ENCODE data around the gene SVOP.
"Not testable (repeated sequence)": the region's sequence is repeated elsewhere in the genome, so short reads cannot be mapped to it uniquely, and the experiment has no call there.

Gene SVOP

DNA sequence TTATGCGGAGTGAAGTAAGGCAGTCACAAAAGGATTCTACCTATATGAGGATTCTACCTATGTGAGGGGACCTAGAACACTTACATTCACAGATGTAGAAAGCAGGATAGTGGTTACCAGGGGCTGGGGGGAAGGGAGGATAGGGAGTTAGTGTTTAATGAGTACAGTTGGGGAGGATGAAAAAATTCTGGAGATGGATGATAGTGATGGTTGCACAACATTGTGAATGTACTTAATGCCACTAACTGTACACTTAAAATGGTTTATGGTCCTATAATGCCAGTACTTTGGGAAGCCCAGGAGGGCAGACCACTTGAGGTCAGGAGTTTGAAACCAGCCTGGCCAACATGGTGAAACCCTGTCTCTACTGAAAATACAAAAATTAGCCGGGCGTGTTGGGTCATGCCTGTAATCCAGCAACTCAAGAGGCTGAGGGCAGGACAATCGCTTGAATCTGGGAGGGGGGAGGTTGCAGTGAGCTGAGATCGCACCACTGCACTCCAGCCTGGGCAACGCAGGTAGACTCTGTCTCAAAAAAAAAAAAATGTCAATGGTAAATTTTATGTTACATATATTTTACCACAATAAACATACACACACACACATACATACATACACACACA is 25.4 kb downstream of the SVOP start:
- no peak overlapping the region for H3K4me2 ChIP-seq (ENCODE audit: low read depth, low read length, poor library complexity, severe bottlenecking)
- no peaks in the 10 kb centered on the region for H3K79me2 ChIP-seq (ENCODE audit: insufficient read depth, low read length)
- H3K36me3 ChIP-seq (ENCODE audit: low read length): no peaks in the 10 kb centered on the region
- no peaks in the 10 kb centered on the region for H3F3A ChIP-seq (ENCODE audit: insufficient read depth)
- H3K4me3 ChIP-seq (ENCODE audit: insufficient read depth, low read length, poor library complexity, severe bottlenecking): no peak overlapping the region
- H3K9me2 ChIP-seq (replicated peaks; ENCODE audit: insufficient read depth, low read length): no peaks in the 10 kb centered on the region
- no peak overlapping the region for H3K27ac ChIP-seq (ENCODE audit: low read depth, low read length)
- no peak for TF ChIP-seq EZH2phosphoT487 (conservative IDR thresholded peaks at IDR 0.05; ENCODE audit: low read length)
- TF ChIP-seq, protein P1, sequence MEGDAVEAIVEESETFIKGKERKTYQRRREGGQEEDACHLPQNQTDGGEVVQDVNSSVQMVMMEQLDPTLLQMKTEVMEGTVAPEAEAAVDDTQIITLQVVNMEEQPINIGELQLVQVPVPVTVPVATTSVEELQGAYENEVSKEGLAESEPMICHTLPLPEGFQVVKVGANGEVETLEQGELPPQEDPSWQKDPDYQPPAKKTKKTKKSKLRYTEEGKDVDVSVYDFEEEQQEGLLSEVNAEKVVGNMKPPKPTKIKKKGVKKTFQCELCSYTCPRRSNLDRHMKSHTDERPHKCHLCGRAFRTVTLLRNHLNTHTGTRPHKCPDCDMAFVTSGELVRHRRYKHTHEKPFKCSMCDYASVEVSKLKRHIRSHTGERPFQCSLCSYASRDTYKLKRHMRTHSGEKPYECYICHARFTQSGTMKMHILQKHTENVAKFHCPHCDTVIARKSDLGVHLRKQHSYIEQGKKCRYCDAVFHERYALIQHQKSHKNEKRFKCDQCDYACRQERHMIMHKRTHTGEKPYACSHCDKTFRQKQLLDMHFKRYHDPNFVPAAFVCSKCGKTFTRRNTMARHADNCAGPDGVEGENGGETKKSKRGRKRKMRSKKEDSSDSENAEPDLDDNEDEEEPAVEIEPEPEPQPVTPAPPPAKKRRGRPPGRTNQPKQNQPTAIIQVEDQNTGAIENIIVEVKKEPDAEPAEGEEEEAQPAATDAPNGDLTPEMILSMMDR (IDR thresholded peaks at IDR 0.05; ENCODE audit: insufficient read depth, low read length, poor library complexity, severe bottlenecking): no peak
- H2AFZ ChIP-seq (ENCODE audit: low read depth, low read length, severe bottlenecking): no peak overlapping the region
- H4K20me1 ChIP-seq (ENCODE audit: low read depth, low read length): no peaks in the 10 kb centered on the region
- H3K27me3 ChIP-seq (ENCODE audit: low read length): no peaks in the 10 kb centered on the region
- H3K9me3 ChIP-seq (ENCODE audit: insufficient read depth, low read length): no peaks in the 10 kb centered on the region
- H3K9ac ChIP-seq (ENCODE audit: low read length): no peak overlapping the region

DNA sequence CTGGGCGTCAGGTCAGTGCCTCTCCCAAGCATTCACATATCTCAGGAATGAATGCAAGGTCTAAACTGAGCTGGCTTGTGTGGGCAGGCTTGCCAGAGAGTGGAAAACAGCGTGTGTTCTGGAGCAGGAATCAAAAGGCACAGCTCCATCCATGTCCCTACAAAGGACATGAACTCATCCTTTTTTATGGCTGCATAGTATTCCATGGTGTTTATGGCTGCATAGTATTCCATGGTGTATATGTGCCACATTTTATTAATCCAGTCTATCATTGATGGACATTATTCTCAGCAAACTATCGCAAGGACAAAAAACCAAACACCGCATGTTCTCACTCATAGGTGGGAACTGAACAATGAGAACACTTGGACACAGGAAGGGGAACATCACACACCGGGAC is 30.8 kb downstream of the SVOP start:
- H3K9ac ChIP-seq (ENCODE audit: low read length); H3K4me2 ChIP-seq (ENCODE audit: low read depth, low read length, poor library complexity, severe bottlenecking); H3K36me3 ChIP-seq (ENCODE audit: low read length); H3F3A ChIP-seq (ENCODE audit: insufficient read depth); H3K9me2 ChIP-seq (replicated peaks; ENCODE audit: insufficient read depth, low read length); H3K27ac ChIP-seq (ENCODE audit: low read depth, low read length); H4K20me1 ChIP-seq (ENCODE audit: low read depth, low read length); H3K27me3 ChIP-seq (ENCODE audit: low read length); H3K9me3 ChIP-seq (ENCODE audit: insufficient read depth, low read length); H3K4me3 ChIP-seq (ENCODE audit: insufficient read depth, low read length, poor library complexity, severe bottlenecking); H3K79me2 ChIP-seq (ENCODE audit: insufficient read depth, low read length); H2AFZ ChIP-seq (ENCODE audit: low read depth, low read length, severe bottlenecking): not testable (repeated sequence)

DNA sequence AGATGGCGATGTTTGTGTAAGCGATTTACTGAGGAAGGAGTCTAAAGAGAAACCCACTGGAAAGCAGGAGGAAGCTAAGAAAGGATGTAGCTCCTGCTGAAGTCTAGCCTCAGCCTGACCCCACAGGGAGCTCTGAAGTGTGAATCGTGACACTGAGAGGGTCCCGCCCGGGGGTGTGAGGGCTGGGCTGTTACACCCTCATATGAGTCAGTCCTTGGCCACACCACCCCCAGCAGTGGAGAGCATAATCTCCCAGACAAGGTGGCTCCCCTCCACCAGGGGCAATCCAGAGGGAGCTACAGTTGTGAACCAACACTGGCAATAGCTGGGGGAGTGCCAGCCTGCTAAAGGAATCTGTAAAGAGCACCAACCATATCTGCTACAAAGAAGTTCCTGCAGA is 31.5 kb downstream of the SVOP start:
- Histone ChIP-seq H3K36me3 (ENCODE audit: low read length) (no peaks in the 10 kb centered on the region), H3K9ac (ENCODE audit: low read length) (no peak overlapping the region), H3K4me3 (ENCODE audit: insufficient read depth, low read length, poor library complexity, severe bottlenecking) (no peak overlapping the region), H3K79me2 (ENCODE audit: insufficient read depth, low read length) (no peaks in the 10 kb centered on the region), H3F3A (ENCODE audit: insufficient read depth) (no peaks in the 10 kb centered on the region), H4K20me1 (ENCODE audit: low read depth, low read length) (no peaks in the 10 kb centered on the region), H3K9me3 (ENCODE audit: insufficient read depth, low read length) (no peaks in the 10 kb centered on the region), H3K27ac (ENCODE audit: low read depth, low read length) (no peak overlapping the region), H3K4me2 (ENCODE audit: low read depth, low read length, poor library complexity, severe bottlenecking) (no peak overlapping the region), H3K27me3 (ENCODE audit: low read length) (no peaks in the 10 kb centered on the region), H3K9me2 (replicated peaks; ENCODE audit: insufficient read depth, low read length) (no peaks in the 10 kb centered on the region), H2AFZ (ENCODE audit: low read depth, low read length, severe bottlenecking) (no peak overlapping the region)
- TF ChIP-seq EZH2phosphoT487 (conservative IDR thresholded peaks at IDR 0.05; ENCODE audit: low read length): no peak
- TF ChIP-seq, protein P1 (IDR thresholded peaks at IDR 0.05; ENCODE audit: insufficient read depth, low read length, poor library complexity, severe bottlenecking): no peak

DNA sequence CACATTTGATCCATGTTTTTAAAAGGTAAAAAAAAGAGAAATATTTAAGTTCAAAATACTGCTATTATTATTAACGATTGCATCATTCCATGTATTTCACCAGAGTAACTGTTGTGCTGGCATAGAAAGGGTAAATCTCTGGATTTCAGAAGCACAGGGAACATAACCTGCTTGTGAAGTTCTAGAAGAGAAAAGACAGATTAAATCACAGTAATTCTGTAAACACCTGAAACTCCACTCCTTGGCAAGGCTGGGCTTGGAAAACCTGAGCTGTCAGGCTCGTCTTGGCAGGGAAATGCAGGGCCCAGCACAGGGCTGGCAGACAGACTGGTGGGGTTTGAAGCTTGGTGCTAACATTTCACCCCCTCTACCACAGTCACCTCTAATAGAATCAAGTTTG is 35.1 kb downstream of the SVOP start:
- TF ChIP-seq EZH2phosphoT487 (conservative IDR thresholded peaks at IDR 0.05; ENCODE audit: low read length): no peak
- H3K4me2 ChIP-seq (ENCODE audit: low read depth, low read length, poor library complexity, severe bottlenecking): no peak overlapping the region
- H3K9ac ChIP-seq (ENCODE audit: low read length): no peak overlapping the region

More for the DNA sequence above, 35.1 kb downstream of the SVOP start:
- Histone ChIP-seq H3K79me2 (ENCODE audit: insufficient read depth, low read length) (no peaks in the 10 kb centered on the region), H2AFZ (ENCODE audit: low read depth, low read length, severe bottlenecking) (no peak overlapping the region), H4K20me1 (ENCODE audit: low read depth, low read length) (no peaks in the 10 kb centered on the region), H3K9me3 (ENCODE audit: insufficient read depth, low read length) (no peaks in the 10 kb centered on the region), H3K4me3 (ENCODE audit: insufficient read depth, low read length, poor library complexity, severe bottlenecking) (no peak overlapping the region), H3K36me3 (ENCODE audit: low read length) (no peaks in the 10 kb centered on the region), H3F3A (ENCODE audit: insufficient read depth) (no peaks in the 10 kb centered on the region), H3K27ac (ENCODE audit: low read depth, low read length) (no peak overlapping the region), H3K9me2 (replicated peaks; ENCODE audit: insufficient read depth, low read length) (no peaks in the 10 kb centered on the region), H3K27me3 (ENCODE audit: low read length) (no peaks in the 10 kb centered on the region)

Data from SU-DHL-6 (cell line).